MCF 10A (cell line): ENCODE results near the gene SELENOP. TPM values are rescaled to one million over a fixed set of nuclear protein-coding genes. Genes with fewer than 3 reads are reported as not detected.

Experiments
- BruUV-seq: library from RNA; stranded (reverse); fragments of 400-500 nt; replicated peaks from 2 replicates; lab custom pipeline; 2021; lab: Mats Ljungman, UMichigan
- CTCF ChIA-PET: fragments of 300-600 bp; sonication (Branson Sonifier 250); formaldehyde crosslinking; extraction: SDS; loops from one replicate; lab custom pipeline; 2021; ENCODE audit warnings: antibody characterized with exemption, inconsistent platforms; lab: Yijun Ruan, JAX
- POLR2A ChIA-PET: fragments of 300-600, 350-650 bp; sonication (Branson Sonifier 250); formaldehyde crosslinking; extraction: SDS; loops from one replicate; lab custom pipeline; 2020; ENCODE audit warnings: antibody characterized with exemption, inconsistent platforms; lab: Yijun Ruan, JAX
- DNase-seq: peaks from one replicate; pipeline ENCODE4 v3.0.0-alpha.2; 2018; ENCODE audit not compliant: unreplicated experiment
- H3K27ac Mint-ChIP-seq: one replicate; pipeline ENCODE4 v1.8.0; 2022; ENCODE audit warnings: mild to moderate bottlenecking, low read depth, mixed read lengths; ENCODE audit not compliant: unreplicated experiment
- H3K27me3 Mint-ChIP-seq: one replicate; pipeline ENCODE4 v1.8.0; 2022; ENCODE audit warnings: mixed read lengths; ENCODE audit not compliant: insufficient read depth, unreplicated experiment
- H3K36me3 Mint-ChIP-seq: one replicate; pipeline ENCODE4 v1.8.0; 2022; ENCODE audit warnings: mild to moderate bottlenecking, moderate library complexity, mixed read lengths; ENCODE audit not compliant: insufficient read depth, unreplicated experiment
- H3K4me1 Mint-ChIP-seq: one replicate; pipeline ENCODE4 v1.8.0; 2022; ENCODE audit warnings: mixed read lengths; ENCODE audit not compliant: insufficient read depth, unreplicated experiment
- H3K4me3 Mint-ChIP-seq: one replicate; pipeline ENCODE4 v1.8.0; 2022; ENCODE audit warnings: mild to moderate bottlenecking, moderate library complexity, mixed read lengths; ENCODE audit not compliant: unreplicated experiment
- H3K9me3 Mint-ChIP-seq: one replicate; pipeline ENCODE4 v1.8.0; 2022; ENCODE audit warnings: mixed read lengths; ENCODE audit not compliant: unreplicated experiment
- CTCF ChIP-seq: fragments of 200-600 bp; IDR thresholded peaks from one replicate; pipeline ENCODE4 v1.8.0; 2022; ENCODE audit warnings: antibody characterized with exemption, mild to moderate bottlenecking; ENCODE audit not compliant: unreplicated experiment
- intact Hi-C: fragments of 100-400 bp; cut with micrococcal nuclease; formaldehyde crosslinking; loops from 2 replicates; pipeline ENCODE4 v1.14.1; 2022
- total RNA-seq: library from RNA; stranded (reverse); gene quantifications from 2 replicates; pipeline ENCODE4 v1.2.3, GENCODE V29; 2022

SELENOP gene
- total RNA-seq, 1 experiment from 2014 or later = 8.3 TPM

DNA sequence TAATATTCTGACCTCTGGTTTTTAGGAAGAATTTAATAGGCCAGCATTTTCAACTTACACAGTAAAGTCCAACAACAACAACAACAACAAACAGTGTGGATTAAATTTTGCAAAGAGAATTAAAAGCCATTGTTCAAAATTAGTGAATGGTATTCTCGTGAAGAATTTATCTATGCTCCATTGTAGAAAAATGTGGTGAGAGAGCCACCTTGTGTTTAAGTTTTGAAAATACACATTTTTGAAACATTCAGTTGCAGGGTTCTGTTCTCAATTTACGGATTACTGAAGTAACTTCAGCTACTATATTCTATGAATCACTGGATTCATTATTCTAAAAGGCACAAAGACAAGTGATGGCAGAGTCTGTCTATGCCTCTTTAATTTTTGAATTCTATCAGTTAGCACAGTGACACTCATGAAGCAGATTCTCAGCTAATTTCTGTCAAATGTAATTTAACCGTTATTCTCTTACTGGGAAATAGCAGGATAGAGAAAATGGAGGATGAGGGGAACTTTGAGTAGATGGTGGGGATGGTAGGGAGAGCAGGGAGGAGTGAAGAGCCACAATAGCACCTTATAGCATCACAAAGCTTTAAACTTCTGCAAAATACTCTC is 44.1 kb downstream of the SELENOP start:
- intact Hi-C loops = loop anchor here (1.0 to 10.0 kb wide), 6 partner anchors 122 to 1063 kb away; partner anchors contain the start of gene GHR
- Mint-ChIP-seq H3K27me3 (no peaks in the 10 kb centered on the region), H3K9me3 (no peaks in the 10 kb centered on the region), H3K27ac (no peak overlapping the region), H3K4me3 (no peak overlapping the region), H3K36me3 (no peaks in the 10 kb centered on the region), H3K4me1 (peaks cover 1% of the 10 kb centered on the region)
- ChIA-PET CTCF (interaction anchor here (0.5 to 1.8 kb wide), 30 partner anchors 14 to 1262 kb away, joined by 3 to 26 read pairs (median 4); partner anchors contain the start of genes FBXO4 and GHR), POLR2A (interaction anchor here (0.6 to 1.1 kb wide), 5 partner anchors 20 to 762 kb away, joined by 3 to 5 read pairs (median 3); partner anchors contain the start of gene SELENOP)
- peak; percentile 58 for DNase-seq
- TF ChIP-seq CTCF = peak; percentile 64
- no TSS peak for BruUV-seq

DNA sequence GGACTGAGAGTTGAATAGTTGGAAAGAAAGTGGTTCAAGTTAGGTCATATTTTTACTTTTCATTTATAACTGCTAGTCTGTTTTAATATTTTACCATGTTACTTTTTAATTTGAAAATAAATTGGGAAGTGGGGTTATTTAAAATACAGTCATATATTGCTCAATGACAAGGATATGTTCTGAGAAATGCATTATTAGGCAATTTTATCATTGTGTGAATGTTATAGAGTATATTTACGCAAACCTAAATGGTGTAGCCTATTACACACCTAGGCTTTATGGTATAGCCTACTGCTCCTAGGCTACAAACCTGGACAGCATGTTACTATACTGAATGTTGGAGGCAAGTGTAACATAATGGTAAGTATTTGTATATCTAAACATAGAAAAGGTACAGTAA is 49.9 kb downstream of the SELENOP start:
- intact Hi-C loops = loop anchor here (10.0 kb wide), 3 partner anchors 177 to 1057 kb away; no protein-coding TSS in a partner anchor
- Mint-ChIP-seq H3K4me1 (no peaks in the 10 kb centered on the region), H3K36me3 (no peaks in the 10 kb centered on the region), H3K27me3 (no peaks in the 10 kb centered on the region), H3K9me3 (no peaks in the 10 kb centered on the region), H3K27ac (no peak overlapping the region), H3K4me3 (no peak overlapping the region)
- CTCF ChIA-PET = no interaction called here
- BruUV-seq = no TSS peak
- no peak for TF ChIP-seq CTCF
- POLR2A ChIA-PET = no interaction called here
- DNase-seq = no peak

GRCh38 chr5:42760426-42760825 is 51.3 kb downstream of the SELENOP start:
- Mint-ChIP-seq H3K36me3 (no peaks in the 10 kb centered on the region), H3K27me3 (no peaks in the 10 kb centered on the region), H3K4me3 (no peak overlapping the region), H3K9me3 (no peaks in the 10 kb centered on the region), H3K4me1 (no peaks in the 10 kb centered on the region), H3K27ac (no peak overlapping the region)
- POLR2A ChIA-PET = no interaction called here
- TF ChIP-seq CTCF = no peak
- BruUV-seq = no TSS peak
- CTCF ChIA-PET = interaction anchor here (0.6 to 0.8 kb wide), 3 partner anchors 105 to 837 kb away, joined by 3 to 4 read pairs (median 3); no protein-coding TSS in a partner anchor
- intact Hi-C loops = loop anchor here (10.0 kb wide), 3 partner anchors 176 to 1056 kb away; no protein-coding TSS in a partner anchor
- no peak for DNase-seq

DNA sequence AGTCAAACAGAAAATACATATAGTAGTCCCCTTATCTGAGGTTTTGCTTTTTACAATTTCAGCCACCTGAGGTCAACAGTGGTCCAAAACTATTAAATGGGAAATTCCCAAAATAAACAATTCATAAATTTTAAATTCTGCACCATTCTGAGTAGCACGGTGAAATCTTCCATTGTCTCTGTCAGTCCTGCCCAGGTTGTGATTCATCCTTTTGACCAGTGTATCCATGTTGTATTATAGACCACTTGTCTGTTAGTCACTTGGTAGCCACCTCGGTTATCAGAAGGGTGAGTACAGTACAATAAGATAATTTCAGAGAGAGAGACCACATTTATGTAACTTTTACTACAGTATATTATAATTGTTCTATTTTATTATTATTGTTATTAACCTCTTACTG is 52.2 kb downstream of the SELENOP start:
- ChIA-PET POLR2A (no interaction called here), CTCF (no interaction called here)
- peak; percentile 41 for DNase-seq
- intact Hi-C loops = no loop called here
- H3K4me3 Mint-ChIP-seq = no peak overlapping the region
- H3K36me3 Mint-ChIP-seq = no peaks in the 10 kb centered on the region
- H3K27ac Mint-ChIP-seq = peak overlapping the region; percentile 23
- no peaks in the 10 kb centered on the region for H3K4me1 Mint-ChIP-seq
- H3K9me3 Mint-ChIP-seq = no peaks in the 10 kb centered on the region
- no peak for TF ChIP-seq CTCF
- H3K27me3 Mint-ChIP-seq = no peaks in the 10 kb centered on the region
- no TSS peak for BruUV-seq
